OCI-LY7 (cell line): Measurements from ENCODE around the gene ZDHHC4. TPM values are rescaled to one million over a fixed set of nuclear protein-coding genes. Genes with fewer than 3 reads are reported as not detected.
A peak's percentile ranks its signal among the peaks of the same experiment; 100 is the strongest.

ENCODE experiments used
- BruUV-seq: library from RNA; stranded (reverse); fragments of 400-500 nt; replicated peaks from 2 replicates; lab custom pipeline; 2021; lab: Mats Ljungman, UMichigan
- CTCF ChIA-PET: fragments of 300-600 bp; sonication (Branson Sonifier 250); formaldehyde crosslinking; loops from one replicate; lab custom pipeline; 2022; ENCODE audit warnings: antibody characterized with exemption; ENCODE audit not compliant: unreplicated experiment; lab: Charles Lee
- POLR2A ChIA-PET: fragments of 300-600 bp; sonication (Branson Sonifier 250); formaldehyde crosslinking; loops from one replicate; lab custom pipeline; 2022; ENCODE audit warnings: antibody characterized with exemption; lab: Charles Lee
- DNase-seq: peaks from one replicate; pipeline ENCODE4 v3.0.0-alpha.2; 2015; ENCODE audit warnings: low spot score
- H2AFZ ChIP-seq: fragments of 200-600 bp; sonication (generic), shearing (Covaris generic); 2 replicates; pipeline ENCODE4 v1.6.1; 2014; ENCODE audit warnings: mild to moderate bottlenecking, antibody characterized with exemption, low read length, moderate library complexity
- H3K27ac ChIP-seq: fragments of 200-600 bp; sonication (generic); 2 replicates; pipeline ENCODE4 v1.5.1; 2014; ENCODE audit warnings: mixed run types, low read depth, mild to moderate bottlenecking, moderate library complexity, low read length, inconsistent platforms; ENCODE audit not compliant: poor library complexity, severe bottlenecking
- H3K36me3 ChIP-seq: fragments of 200-600 bp; sonication (generic); 2 replicates; pipeline ENCODE4 v1.6.1; 2014; ENCODE audit warnings: mild to moderate bottlenecking, antibody characterized with exemption, low read length, moderate library complexity, mixed read lengths; ENCODE audit not compliant: insufficient read depth
- H3K4me1 ChIP-seq: fragments of 200-600 bp; sonication (generic); 2 replicates; pipeline ENCODE4 v1.5.1; 2014; ENCODE audit warnings: mild to moderate bottlenecking, low read length; ENCODE audit not compliant: insufficient read depth, poor library complexity, severe bottlenecking
- H3K4me2 ChIP-seq: fragments of 200-600 bp; sonication (generic); 2 replicates; pipeline ENCODE4 v1.6.1; 2014; ENCODE audit warnings: mild to moderate bottlenecking, low read length
- H3K4me3 ChIP-seq: fragments of 200-600 bp; sonication (generic); 2 replicates; pipeline ENCODE4 v1.5.1; 2014; ENCODE audit warnings: mild to moderate bottlenecking, low read depth, low read length; ENCODE audit not compliant: poor library complexity, severe bottlenecking
- H3K79me2 ChIP-seq: fragments of 200-600 bp; sonication (generic); 2 replicates; pipeline ENCODE4 v1.6.1; 2016; ENCODE audit warnings: low read depth, mild to moderate bottlenecking, low read length, moderate library complexity, mixed read lengths; ENCODE audit not compliant: insufficient read depth
- H3K9me2 ChIP-seq: fragments of 200-600 bp; sonication (generic); 2 replicates; pipeline ENCODE4 v1.6.1; 2016; ENCODE audit warnings: mild to moderate bottlenecking, low read length, mixed read lengths; ENCODE audit not compliant: insufficient read depth
- H3K9me3 ChIP-seq: fragments of 200-600 bp; sonication (generic); 2 replicates; pipeline ENCODE4 v1.6.1; 2014; ENCODE audit warnings: mild to moderate bottlenecking, mixed run types, low read length, mixed read lengths
- H4K20me1 ChIP-seq: fragments of 200-600 bp; sonication (generic); 2 replicates; pipeline ENCODE4 v1.6.1; 2014; ENCODE audit warnings: mild to moderate bottlenecking, antibody characterized with exemption, low read length, moderate library complexity, mixed read lengths; ENCODE audit not compliant: insufficient read depth
- CTCF ChIP-seq: fragments of 200-600 bp; sonication (generic); conservative IDR thresholded peaks from 2 replicates; pipeline ENCODE4 v1.5.1; 2014; ENCODE audit warnings: mild to moderate bottlenecking, antibody characterized with exemption, low read length, moderate library complexity, mixed read lengths
- EZH2phosphoT487 ChIP-seq: fragments of 200-600 bp; sonication (generic); IDR thresholded peaks from 2 replicates; pipeline ENCODE4 v1.6.1; 2018; ENCODE audit warnings: low read depth, borderline replicate concordance, mild to moderate bottlenecking, mixed run types, antibody characterized with exemption, low read length, moderate library complexity, mixed read lengths
- intact Hi-C: fragments of 100-400 bp; cut with micrococcal nuclease; formaldehyde crosslinking; loops from one replicate; pipeline ENCODE4 v1.10.0; 2022; ENCODE audit not compliant: unreplicated experiment
- total RNA-seq, 2 experiments: library from RNA; depleted of rRNA in 1 of 2; stranded (reverse); fragments of >200 nt in 1 of 2; shearing (Covaris generic) in 1 of 2; gene quantifications; 2 replicates each; pipeline ENCODE4 v1.2.3, GENCODE V29; 2014 to 2022

The ZDHHC4 gene
- total RNA-seq, 2 experiments from 2014 or later: 76.4 to 92.7 TPM

GRCh38 chr7:6558837-6559236, 18.4 kb upstream of the ZDHHC4 start:
- ChIA-PET CTCF (interaction anchor here (0.6 kb wide), 1 partner anchor 699 kb away, joined by 3 read pairs; no protein-coding TSS in a partner anchor), POLR2A (interaction anchor here (0.6 to 1.5 kb wide), 11 partner anchors 9 to 170 kb away, joined by 3 to 7 read pairs (median 4); no protein-coding TSS in a partner anchor)
- H3K36me3 ChIP-seq: no peaks in the 10 kb centered on the region
- H3K4me2 ChIP-seq: no peak overlapping the region
- no peaks in the 10 kb centered on the region for H3K79me2 ChIP-seq
- no peak overlapping the region for H3K27ac ChIP-seq
- TF ChIP-seq EZH2phosphoT487: no peak
- peak; percentile 35; the same call in 1 of the 2 replicates for TF ChIP-seq CTCF
- BruUV-seq: no TSS peak
- H3K9me2 ChIP-seq: no peaks in the 10 kb centered on the region
- no peak overlapping the region for H3K4me3 ChIP-seq
- H3K4me1 ChIP-seq: no peaks in the 10 kb centered on the region
- H2AFZ ChIP-seq: no peak overlapping the region
- peak; percentile 30 for DNase-seq
- no peaks in the 10 kb centered on the region for H3K9me3 ChIP-seq
- no peaks in the 10 kb centered on the region for H4K20me1 ChIP-seq
- intact Hi-C loops: no loop called here

GRCh38 chr7:6559896-6560295, 17.4 kb upstream of the ZDHHC4 start:
- Histone ChIP-seq H2AFZ (no peak overlapping the region), H3K79me2 (no peaks in the 10 kb centered on the region), H3K36me3 (no peaks in the 10 kb centered on the region), H3K9me3 (no peaks in the 10 kb centered on the region), H3K4me3 (no peak overlapping the region), H3K4me1 (no peaks in the 10 kb centered on the region), H3K9me2 (no peaks in the 10 kb centered on the region), H4K20me1 (no peaks in the 10 kb centered on the region), H3K4me2 (no peak overlapping the region), H3K27ac (no peak overlapping the region)
- ChIA-PET CTCF (interaction anchor here (0.6 kb wide), 2 partner anchors 16 to 119 kb away, joined by 3 read pairs; no protein-coding TSS in a partner anchor), POLR2A (interaction anchor here (0.6 to 1.5 kb wide), 4 partner anchors 8 to 34 kb away, joined by 3 to 7 read pairs (median 3); no protein-coding TSS in a partner anchor)
- intact Hi-C loops: no loop called here
- TF ChIP-seq EZH2phosphoT487: no peak
- TF ChIP-seq CTCF: no peak
- no peak for DNase-seq
- no TSS peak for BruUV-seq

GRCh38 chr7:6562106-6562505, 15.1 kb upstream of the ZDHHC4 start:
- intact Hi-C loops: no loop called here
- Histone ChIP-seq H3K4me3 (no peak overlapping the region), H3K27ac (no peak overlapping the region), H3K36me3 (no peaks in the 10 kb centered on the region), H3K4me1 (no peaks in the 10 kb centered on the region), H2AFZ (no peak overlapping the region), H4K20me1 (no peaks in the 10 kb centered on the region), H3K79me2 (no peaks in the 10 kb centered on the region), H3K4me2 (no peak overlapping the region), H3K9me3 (no peaks in the 10 kb centered on the region), H3K9me2 (no peaks in the 10 kb centered on the region)
- ChIA-PET POLR2A (interaction anchor here (1.2 kb wide), 1 partner anchor 10 kb away, joined by 3 read pairs; no protein-coding TSS in a partner anchor), CTCF (no interaction called here)
- DNase-seq: no peak
- BruUV-seq: no TSS peak
- no peak for TF ChIP-seq CTCF
- no peak for TF ChIP-seq EZH2phosphoT487
